Measurements from ENCODE around the gene VAMP3.

Gene VAMP3

DNA sequence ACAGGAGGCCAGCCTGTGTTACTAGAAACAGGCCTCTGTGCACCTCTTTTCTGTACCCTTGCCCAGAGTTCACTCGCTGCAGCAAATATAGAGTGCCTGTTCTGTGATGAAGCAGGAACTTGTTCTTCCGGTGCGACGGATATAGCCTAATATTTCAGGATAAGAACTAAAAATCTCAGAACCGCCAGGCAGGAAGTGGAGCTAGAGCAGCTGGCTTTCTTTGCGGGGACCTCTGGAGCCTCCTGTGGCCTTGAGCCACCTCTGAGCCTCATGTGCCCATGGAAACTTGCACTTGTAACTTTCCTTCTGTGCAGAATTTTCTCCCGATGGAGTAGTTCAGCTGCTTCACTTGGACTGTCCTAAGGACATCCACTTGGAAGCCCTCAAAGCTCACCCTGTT lies 44.5 kb upstream of the VAMP3 start:
- H3K36me3 ChIP-seq (ENCODE audit: control insufficient read depth in 2 of 2, insufficient read depth in 1 of 2, low read length in 2 of 2), result no peaks in the 10 kb centered on the region
- no peaks in the 10 kb centered on the region for H3K4me1 ChIP-seq (ENCODE audit: control insufficient read depth, insufficient read depth, low read length)
- H3K27ac ChIP-seq (ENCODE audit: extremely low read depth, low read depth, low read length), result no peak overlapping the region
- no peak overlapping the region for H3K4me3 ChIP-seq (ENCODE audit: low read depth, low read length)
- ChIA-PET CTCF (interaction anchor here (0.8 to 1.7 kb wide), 3 partner anchors 13 to 59 kb away, joined by 3 to 8 read pairs (median 4); no protein-coding TSS in a partner anchor), POLR2A (interaction anchor here (0.5 kb wide), 1 partner anchor 57 kb away, joined by 3 read pairs; the partner anchor contains the start of gene PER3)
- TF ChIP-seq GLI4 (tag by site-specific recombination; IDR thresholded peaks at IDR 0.05) (no peak), ZNF510 (tag by site-specific recombination; IDR thresholded peaks at IDR 0.05; ENCODE audit: insufficient replicate concordance) (no peak)
- TF ChIP-seq, protein P1, sequence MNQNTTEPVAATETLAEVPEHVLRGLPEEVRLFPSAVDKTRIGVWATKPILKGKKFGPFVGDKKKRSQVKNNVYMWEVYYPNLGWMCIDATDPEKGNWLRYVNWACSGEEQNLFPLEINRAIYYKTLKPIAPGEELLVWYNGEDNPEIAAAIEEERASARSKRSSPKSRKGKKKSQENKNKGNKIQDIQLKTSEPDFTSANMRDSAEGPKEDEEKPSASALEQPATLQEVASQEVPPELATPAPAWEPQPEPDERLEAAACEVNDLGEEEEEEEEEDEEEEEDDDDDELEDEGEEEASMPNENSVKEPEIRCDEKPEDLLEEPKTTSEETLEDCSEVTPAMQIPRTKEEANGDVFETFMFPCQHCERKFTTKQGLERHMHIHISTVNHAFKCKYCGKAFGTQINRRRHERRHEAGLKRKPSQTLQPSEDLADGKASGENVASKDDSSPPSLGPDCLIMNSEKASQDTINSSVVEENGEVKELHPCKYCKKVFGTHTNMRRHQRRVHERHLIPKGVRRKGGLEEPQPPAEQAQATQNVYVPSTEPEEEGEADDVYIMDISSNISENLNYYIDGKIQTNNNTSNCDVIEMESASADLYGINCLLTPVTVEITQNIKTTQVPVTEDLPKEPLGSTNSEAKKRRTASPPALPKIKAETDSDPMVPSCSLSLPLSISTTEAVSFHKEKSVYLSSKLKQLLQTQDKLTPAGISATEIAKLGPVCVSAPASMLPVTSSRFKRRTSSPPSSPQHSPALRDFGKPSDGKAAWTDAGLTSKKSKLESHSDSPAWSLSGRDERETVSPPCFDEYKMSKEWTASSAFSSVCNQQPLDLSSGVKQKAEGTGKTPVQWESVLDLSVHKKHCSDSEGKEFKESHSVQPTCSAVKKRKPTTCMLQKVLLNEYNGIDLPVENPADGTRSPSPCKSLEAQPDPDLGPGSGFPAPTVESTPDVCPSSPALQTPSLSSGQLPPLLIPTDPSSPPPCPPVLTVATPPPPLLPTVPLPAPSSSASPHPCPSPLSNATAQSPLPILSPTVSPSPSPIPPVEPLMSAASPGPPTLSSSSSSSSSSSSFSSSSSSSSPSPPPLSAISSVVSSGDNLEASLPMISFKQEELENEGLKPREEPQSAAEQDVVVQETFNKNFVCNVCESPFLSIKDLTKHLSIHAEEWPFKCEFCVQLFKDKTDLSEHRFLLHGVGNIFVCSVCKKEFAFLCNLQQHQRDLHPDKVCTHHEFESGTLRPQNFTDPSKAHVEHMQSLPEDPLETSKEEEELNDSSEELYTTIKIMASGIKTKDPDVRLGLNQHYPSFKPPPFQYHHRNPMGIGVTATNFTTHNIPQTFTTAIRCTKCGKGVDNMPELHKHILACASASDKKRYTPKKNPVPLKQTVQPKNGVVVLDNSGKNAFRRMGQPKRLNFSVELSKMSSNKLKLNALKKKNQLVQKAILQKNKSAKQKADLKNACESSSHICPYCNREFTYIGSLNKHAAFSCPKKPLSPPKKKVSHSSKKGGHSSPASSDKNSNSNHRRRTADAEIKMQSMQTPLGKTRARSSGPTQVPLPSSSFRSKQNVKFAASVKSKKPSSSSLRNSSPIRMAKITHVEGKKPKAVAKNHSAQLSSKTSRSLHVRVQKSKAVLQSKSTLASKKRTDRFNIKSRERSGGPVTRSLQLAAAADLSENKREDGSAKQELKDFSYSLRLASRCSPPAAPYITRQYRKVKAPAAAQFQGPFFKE (tag by site-specific recombination; IDR thresholded peaks at IDR 0.05; ENCODE audit: borderline replicate concordance), result no peak
- H3K9me3 ChIP-seq (ENCODE audit: control insufficient read depth, insufficient read depth, low read depth, low read length), result no peaks in the 10 kb centered on the region

DNA sequence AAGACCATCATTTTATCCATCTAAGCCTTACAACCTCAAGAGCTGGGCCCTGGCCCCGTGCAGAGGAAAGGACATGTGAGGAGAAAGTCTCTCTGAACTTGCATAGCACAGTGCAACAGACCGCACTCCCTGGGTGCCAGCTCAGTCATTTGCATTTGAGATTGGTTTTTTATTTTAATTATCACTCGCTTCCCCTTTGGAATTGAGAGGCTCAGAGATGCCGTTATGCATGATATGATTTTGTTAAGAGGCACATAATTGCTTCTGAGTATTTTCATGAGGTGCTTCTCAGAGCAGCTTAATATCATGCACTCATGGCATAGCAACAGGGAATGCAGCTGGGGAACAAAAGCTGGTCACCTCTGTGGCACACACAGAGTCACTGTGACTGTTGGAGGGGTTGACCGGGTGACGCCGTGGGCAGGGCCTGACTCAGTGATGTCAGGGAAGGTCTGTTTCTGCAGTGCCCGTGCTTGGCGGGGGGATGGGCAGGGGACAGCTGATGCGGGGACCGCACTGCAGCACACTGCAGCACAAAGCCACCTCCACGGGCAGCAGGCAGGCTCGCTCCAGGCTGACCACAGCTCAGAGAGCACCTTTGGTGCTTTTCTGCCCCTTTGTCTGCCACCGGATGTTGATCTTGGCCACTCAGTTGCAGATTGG lies 43.2 kb upstream of the VAMP3 start:
- Histone ChIP-seq H3K4me3 (ENCODE audit: low read depth, low read length) (no peak overlapping the region), H3K9me3 (ENCODE audit: control insufficient read depth, insufficient read depth, low read depth, low read length) (no peaks in the 10 kb centered on the region), H3K36me3 (ENCODE audit: control insufficient read depth in 2 of 2, insufficient read depth in 1 of 2, low read length in 2 of 2) (peaks cover 0 to 3% of the 10 kb centered on the region in 2 experiments; a peak in 1 of 3 replicates), H3K27ac (ENCODE audit: extremely low read depth, low read depth, low read length) (no peak overlapping the region), H3K4me1 (ENCODE audit: control insufficient read depth, insufficient read depth, low read length) (no peaks in the 10 kb centered on the region)
- TF ChIP-seq ZNF791 (tag by site-specific recombination; IDR thresholded peaks at IDR 0.05) (no peak), ZNF785 (tag by site-specific recombination; IDR thresholded peaks at IDR 0.05) (no peak), ZNF837 (tag by site-specific recombination; IDR thresholded peaks at IDR 0.05) (no peak), ZNF221 (tag by site-specific recombination; IDR thresholded peaks at IDR 0.05; ENCODE audit: borderline replicate concordance) (no peak), ZNF548 (tag by site-specific recombination; IDR thresholded peaks at IDR 0.05) (no peak), BCL11B (tag by site-specific recombination; IDR thresholded peaks at IDR 0.05; ENCODE audit: low read depth) (no peak), ZNF600 (tag by site-specific recombination; IDR thresholded peaks at IDR 0.05) (no peak), ZNF701 (tag by site-specific recombination; IDR thresholded peaks at IDR 0.05) (no peak), ZNF157 (tag by site-specific recombination; IDR thresholded peaks at IDR 0.05) (no peak), ZNF404 (tag by site-specific recombination; IDR thresholded peaks at IDR 0.05) (no peak), ZNF521 (tag by site-specific recombination; IDR thresholded peaks at IDR 0.05) (no peak)
- TF ChIP-seq, protein P2, sequence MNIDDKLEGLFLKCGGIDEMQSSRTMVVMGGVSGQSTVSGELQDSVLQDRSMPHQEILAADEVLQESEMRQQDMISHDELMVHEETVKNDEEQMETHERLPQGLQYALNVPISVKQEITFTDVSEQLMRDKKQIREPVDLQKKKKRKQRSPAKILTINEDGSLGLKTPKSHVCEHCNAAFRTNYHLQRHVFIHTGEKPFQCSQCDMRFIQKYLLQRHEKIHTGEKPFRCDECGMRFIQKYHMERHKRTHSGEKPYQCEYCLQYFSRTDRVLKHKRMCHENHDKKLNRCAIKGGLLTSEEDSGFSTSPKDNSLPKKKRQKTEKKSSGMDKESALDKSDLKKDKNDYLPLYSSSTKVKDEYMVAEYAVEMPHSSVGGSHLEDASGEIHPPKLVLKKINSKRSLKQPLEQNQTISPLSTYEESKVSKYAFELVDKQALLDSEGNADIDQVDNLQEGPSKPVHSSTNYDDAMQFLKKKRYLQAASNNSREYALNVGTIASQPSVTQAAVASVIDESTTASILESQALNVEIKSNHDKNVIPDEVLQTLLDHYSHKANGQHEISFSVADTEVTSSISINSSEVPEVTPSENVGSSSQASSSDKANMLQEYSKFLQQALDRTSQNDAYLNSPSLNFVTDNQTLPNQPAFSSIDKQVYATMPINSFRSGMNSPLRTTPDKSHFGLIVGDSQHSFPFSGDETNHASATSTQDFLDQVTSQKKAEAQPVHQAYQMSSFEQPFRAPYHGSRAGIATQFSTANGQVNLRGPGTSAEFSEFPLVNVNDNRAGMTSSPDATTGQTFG (tag by site-specific recombination; IDR thresholded peaks at IDR 0.05; ENCODE audit: borderline replicate concordance), result no peak
- TF ChIP-seq, protein P3, sequence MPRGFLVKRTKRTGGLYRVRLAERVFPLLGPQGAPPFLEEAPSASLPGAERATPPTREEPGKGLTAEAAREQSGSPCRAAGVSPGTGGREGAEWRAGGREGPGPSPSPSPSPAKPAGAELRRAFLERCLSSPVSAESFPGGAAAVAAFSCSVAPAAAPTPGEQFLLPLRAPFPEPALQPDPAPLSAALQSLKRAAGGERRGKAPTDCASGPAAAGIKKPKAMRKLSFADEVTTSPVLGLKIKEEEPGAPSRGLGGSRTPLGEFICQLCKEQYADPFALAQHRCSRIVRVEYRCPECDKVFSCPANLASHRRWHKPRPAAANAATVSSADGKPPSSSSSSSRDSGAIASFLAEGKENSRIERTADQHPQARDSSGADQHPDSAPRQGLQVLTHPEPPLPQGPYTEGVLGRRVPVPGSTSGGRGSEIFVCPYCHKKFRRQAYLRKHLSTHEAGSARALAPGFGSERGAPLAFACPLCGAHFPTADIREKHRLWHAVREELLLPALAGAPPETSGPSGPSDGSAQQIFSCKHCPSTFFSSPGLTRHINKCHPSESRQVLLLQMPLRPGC (tag by site-specific recombination; IDR thresholded peaks at IDR 0.05), result no peak
- TF ChIP-seq, protein P4, sequence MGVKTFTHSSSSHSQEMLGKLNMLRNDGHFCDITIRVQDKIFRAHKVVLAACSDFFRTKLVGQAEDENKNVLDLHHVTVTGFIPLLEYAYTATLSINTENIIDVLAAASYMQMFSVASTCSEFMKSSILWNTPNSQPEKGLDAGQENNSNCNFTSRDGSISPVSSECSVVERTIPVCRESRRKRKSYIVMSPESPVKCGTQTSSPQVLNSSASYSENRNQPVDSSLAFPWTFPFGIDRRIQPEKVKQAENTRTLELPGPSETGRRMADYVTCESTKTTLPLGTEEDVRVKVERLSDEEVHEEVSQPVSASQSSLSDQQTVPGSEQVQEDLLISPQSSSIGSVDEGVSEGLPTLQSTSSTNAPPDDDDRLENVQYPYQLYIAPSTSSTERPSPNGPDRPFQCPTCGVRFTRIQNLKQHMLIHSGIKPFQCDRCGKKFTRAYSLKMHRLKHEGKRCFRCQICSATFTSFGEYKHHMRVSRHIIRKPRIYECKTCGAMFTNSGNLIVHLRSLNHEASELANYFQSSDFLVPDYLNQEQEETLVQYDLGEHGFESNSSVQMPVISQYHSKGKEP (tag by site-specific recombination; IDR thresholded peaks at IDR 0.05), result no peak
- POLR2A ChIA-PET, result no interaction called here
- CTCF ChIA-PET, result interaction anchor here (0.6 to 1.7 kb wide), 3 partner anchors 25 to 60 kb away, joined by 4 to 8 read pairs (median 4); no protein-coding TSS in a partner anchor

All from HEK293 (cell line).